Measurements from ENCODE around the gene KIF26B.
"Not testable (repeated sequence)": the region's sequence is repeated elsewhere in the genome, so short reads cannot be mapped to it uniquely, and the experiment has no call there.

DNA sequence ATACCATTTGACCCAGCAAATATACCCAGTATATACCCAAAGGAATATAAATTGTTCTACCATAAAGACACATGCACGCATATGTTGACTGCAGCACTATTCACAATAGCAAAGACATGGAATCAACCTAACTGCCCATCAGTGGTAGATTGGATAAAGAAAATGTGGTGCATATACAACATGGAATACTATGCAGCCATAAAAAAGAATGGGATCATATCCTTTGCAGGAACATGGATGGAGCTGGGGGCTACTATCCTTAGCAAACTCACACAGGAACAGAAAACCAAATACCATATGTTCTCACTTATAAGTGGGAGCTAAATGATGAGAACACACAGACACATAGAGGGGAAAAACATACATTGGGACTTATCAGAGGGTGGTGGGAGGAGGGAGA is 585.6 kb downstream of the KIF26B start:
- TF ChIP-seq OSR1 (CRISPR knock-in tag; IDR thresholded peaks at IDR 0.05); ZNF8 (CRISPR knock-in tag; IDR thresholded peaks at IDR 0.05); TOX (CRISPR knock-in tag; IDR thresholded peaks at IDR 0.05; ENCODE audit: borderline replicate concordance); CSDC2 (CRISPR knock-in tag; IDR thresholded peaks at IDR 0.05); PATZ1 (CRISPR knock-in tag; IDR thresholded peaks at IDR 0.05; ENCODE audit: borderline replicate concordance); RARB (CRISPR knock-in tag; IDR thresholded peaks at IDR 0.05); ISL1 (CRISPR knock-in tag; IDR thresholded peaks at IDR 0.05): not testable (repeated sequence)
- TF ChIP-seq, protein P1, sequence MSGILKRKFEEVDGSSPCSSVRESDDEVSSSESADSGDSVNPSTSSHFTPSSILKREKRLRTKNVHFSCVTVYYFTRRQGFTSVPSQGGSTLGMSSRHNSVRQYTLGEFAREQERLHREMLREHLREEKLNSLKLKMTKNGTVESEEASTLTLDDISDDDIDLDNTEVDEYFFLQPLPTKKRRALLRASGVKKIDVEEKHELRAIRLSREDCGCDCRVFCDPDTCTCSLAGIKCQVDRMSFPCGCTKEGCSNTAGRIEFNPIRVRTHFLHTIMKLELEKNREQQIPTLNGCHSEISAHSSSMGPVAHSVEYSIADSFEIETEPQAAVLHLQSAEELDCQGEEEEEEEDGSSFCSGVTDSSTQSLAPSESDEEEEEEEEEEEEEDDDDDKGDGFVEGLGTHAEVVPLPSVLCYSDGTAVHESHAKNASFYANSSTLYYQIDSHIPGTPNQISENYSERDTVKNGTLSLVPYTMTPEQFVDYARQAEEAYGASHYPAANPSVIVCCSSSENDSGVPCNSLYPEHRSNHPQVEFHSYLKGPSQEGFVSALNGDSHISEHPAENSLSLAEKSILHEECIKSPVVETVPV (CRISPR knock-in tag; IDR thresholded peaks at IDR 0.05) = not testable (repeated sequence)

Measured in SK-N-SH treated with all-trans-retinoic acid at 6 μM for 48 hours (cell line).